ENCODE results near the gene GTSE1.

- no peak for TF ChIP-seq POLR2A (IDR thresholded peaks at IDR 0.05; ENCODE audit: low read depth, low read length)
- no peak for TF ChIP-seq TAF1 (IDR thresholded peaks at IDR 0.05; ENCODE audit: borderline replicate concordance, low read depth, low read length)
- no peak for TF ChIP-seq POLR2AphosphoS5 (IDR thresholded peaks at IDR 0.05; ENCODE audit: low read depth, low read length)
Measured at GRCh38 chr22:46320166-46320710, 23.6 kb downstream of the GTSE1 start.
